ENCODE results near the gene SNTG2.

DNA sequence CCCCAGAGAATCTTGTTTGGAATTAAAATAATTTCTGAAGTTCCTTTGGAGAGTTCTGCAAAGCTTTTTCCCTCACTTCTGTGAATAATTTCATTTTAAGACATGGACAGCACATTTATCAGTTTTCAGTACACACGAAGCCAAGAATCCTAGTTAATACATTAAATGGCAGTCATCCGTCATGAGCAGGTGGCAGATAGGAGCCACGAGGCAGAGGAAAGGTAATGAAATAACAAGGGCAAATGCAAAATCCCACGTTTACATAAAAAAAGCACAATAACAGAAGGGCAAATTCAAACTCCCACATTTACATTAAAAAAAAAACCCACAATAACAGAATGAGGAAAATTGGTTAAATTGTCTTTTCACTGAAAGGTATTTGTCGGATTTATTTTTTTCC, 25.9 kb upstream of the SNTG2 start:
- TF ChIP-seq ZNF441 (CRISPR knock-in tag; IDR thresholded peaks at IDR 0.05; ENCODE audit: borderline replicate concordance) (no peak), ZC3H4 (CRISPR knock-in tag; IDR thresholded peaks at IDR 0.05; ENCODE audit: borderline replicate concordance) (no peak), ZNF138 (CRISPR knock-in tag; IDR thresholded peaks at IDR 0.05; ENCODE audit: low read depth) (no peak), ZNF660 (CRISPR knock-in tag; IDR thresholded peaks at IDR 0.05; ENCODE audit: borderline replicate concordance, low read depth) (no peak), EP300 (IDR thresholded peaks at IDR 0.05; ENCODE audit: low read depth in 2 of 2, low read length in 2 of 2) (no peak), EP300 (CRISPR knock-in tag; IDR thresholded peaks at IDR 0.05; ENCODE audit: borderline replicate concordance) (no peak)
- TF ChIP-seq, protein P1, sequence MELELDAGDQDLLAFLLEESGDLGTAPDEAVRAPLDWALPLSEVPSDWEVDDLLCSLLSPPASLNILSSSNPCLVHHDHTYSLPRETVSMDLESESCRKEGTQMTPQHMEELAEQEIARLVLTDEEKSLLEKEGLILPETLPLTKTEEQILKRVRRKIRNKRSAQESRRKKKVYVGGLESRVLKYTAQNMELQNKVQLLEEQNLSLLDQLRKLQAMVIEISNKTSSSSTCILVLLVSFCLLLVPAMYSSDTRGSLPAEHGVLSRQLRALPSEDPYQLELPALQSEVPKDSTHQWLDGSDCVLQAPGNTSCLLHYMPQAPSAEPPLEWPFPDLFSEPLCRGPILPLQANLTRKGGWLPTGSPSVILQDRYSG (CRISPR knock-in tag; IDR thresholded peaks at IDR 0.05): no peak
- TF ChIP-seq, protein P2, sequence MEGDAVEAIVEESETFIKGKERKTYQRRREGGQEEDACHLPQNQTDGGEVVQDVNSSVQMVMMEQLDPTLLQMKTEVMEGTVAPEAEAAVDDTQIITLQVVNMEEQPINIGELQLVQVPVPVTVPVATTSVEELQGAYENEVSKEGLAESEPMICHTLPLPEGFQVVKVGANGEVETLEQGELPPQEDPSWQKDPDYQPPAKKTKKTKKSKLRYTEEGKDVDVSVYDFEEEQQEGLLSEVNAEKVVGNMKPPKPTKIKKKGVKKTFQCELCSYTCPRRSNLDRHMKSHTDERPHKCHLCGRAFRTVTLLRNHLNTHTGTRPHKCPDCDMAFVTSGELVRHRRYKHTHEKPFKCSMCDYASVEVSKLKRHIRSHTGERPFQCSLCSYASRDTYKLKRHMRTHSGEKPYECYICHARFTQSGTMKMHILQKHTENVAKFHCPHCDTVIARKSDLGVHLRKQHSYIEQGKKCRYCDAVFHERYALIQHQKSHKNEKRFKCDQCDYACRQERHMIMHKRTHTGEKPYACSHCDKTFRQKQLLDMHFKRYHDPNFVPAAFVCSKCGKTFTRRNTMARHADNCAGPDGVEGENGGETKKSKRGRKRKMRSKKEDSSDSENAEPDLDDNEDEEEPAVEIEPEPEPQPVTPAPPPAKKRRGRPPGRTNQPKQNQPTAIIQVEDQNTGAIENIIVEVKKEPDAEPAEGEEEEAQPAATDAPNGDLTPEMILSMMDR (CRISPR knock-in tag; IDR thresholded peaks at IDR 0.05): no peak
- TF ChIP-seq, protein P3, sequence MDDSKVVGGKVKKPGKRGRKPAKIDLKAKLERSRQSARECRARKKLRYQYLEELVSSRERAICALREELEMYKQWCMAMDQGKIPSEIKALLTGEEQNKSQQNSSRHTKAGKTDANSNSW (CRISPR knock-in tag; IDR thresholded peaks at IDR 0.05; ENCODE audit: borderline replicate concordance): no peak
